ENCODE data around the gene RCC2. TPM values are rescaled to one million over a fixed set of nuclear protein-coding genes. Genes with fewer than 3 reads are reported as not detected.

The RCC2 gene
- total and polyA plus RNA-seq, 2 donors (not counting 3 experiments of a cell fraction or from before 2014, with no cell fraction given): 137 to 166 TPM

GRCh38 chr1:17433261-17433660 is 6.2 kb downstream of the RCC2 start:
- dilution Hi-C loops (cut with MboI; ENCODE audit: extremely low pct_ligation_motif_present, low sequenced_read_pairs) (no loop called here), intact Hi-C loops (cut with micrococcal nuclease) (loop anchor here (10.0 kb wide), 1 partner anchor 378 kb away; the partner anchor contains the start of gene SDHB)
- no TSS peak for BruUV-seq (replicated peaks)
- Histone ChIP-seq H3K4me1 (ENCODE audit: control insufficient read depth, extremely low read depth, insufficient read depth, low read length) (peaks cover 9% of the 10 kb centered on the region), H3K9me1 (replicated peaks; ENCODE audit: control insufficient read depth, extremely low read depth, insufficient read depth, low read length) (no peaks in the 10 kb centered on the region), H3K9me3 (replicated peaks; ENCODE audit: control insufficient read depth, insufficient read depth, low read length) (no peaks in the 10 kb centered on the region), H4K20me1 (replicated peaks; ENCODE audit: control insufficient read depth, extremely low read depth, insufficient read depth, low read length) (peaks cover 16% of the 10 kb centered on the region), H3K4me3 (replicated peaks in 1 of 3; ENCODE audit: insufficient read depth in 1 of 3, low read depth in 1 of 3, low read length in 3 of 3) (no peak overlapping the region), H3K79me2 (ENCODE audit: control insufficient read depth, insufficient read depth, low read length) (peaks cover 91% of the 10 kb centered on the region), H3K27me3 (ENCODE audit: control insufficient read depth in 2 of 2, insufficient read depth in 2 of 2, low read length in 2 of 2) (no peaks in the 10 kb centered on the region), H3K27ac (ENCODE audit: insufficient read depth, low read depth, low read length) (no peak overlapping the region), H3K4me2 (ENCODE audit: insufficient read depth, low read length) (no peak overlapping the region), H3K36me3 (ENCODE audit: control insufficient read depth in 2 of 2, extremely low read depth in 1 of 2, insufficient read depth in 2 of 2, low read length in 2 of 2) (peaks cover 14 to 27% of the 10 kb centered on the region in 2 experiments), H2AFZ (ENCODE audit: low read depth, low read length) (no peak overlapping the region), H3K9ac (replicated peaks; ENCODE audit: extremely low read depth, insufficient read depth, low read length) (no peak overlapping the region)
- CTCF ChIA-PET: interaction anchor here (1.6 kb wide), 1 partner anchor 174 kb away, joined by 3 read pairs; no protein-coding TSS in a partner anchor
- POLR2A ChIA-PET: no interaction called here
- FAIRE-seq (no peak), DNase-seq (ENCODE audit: low read depth, low spot score) (no peak)
- TF ChIP-seq MAX (IDR thresholded peaks at IDR 0.05; ENCODE audit: insufficient read depth, insufficient read length): no peak
- no peak for TF ChIP-seq MYC (IDR thresholded peaks at IDR 0.05; ENCODE audit: low read depth, low read length)
- TF ChIP-seq GATA2 (IDR thresholded peaks at IDR 0.05; ENCODE audit: insufficient read depth, insufficient read length, low read depth, low read length): no peak
- no peak for TF ChIP-seq CTCF (IDR thresholded peaks at IDR 0.05; ENCODE audit: extremely low read depth in 1 of 2, insufficient read depth in 1 of 2, low read depth in 1 of 2, low read length in 2 of 2)
- TF ChIP-seq POLR2A (IDR thresholded peaks at IDR 0.05; ENCODE audit: low read depth, low read length): no peak
- no peak for TF ChIP-seq EZH2 (IDR thresholded peaks at IDR 0.05; ENCODE audit: borderline replicate concordance, low read depth, low read length, severe bottlenecking)
- TF ChIP-seq FOS (IDR thresholded peaks at IDR 0.05; ENCODE audit: borderline replicate concordance, insufficient read depth, low read length): no peak
- TF ChIP-seq JUN (IDR thresholded peaks at IDR 0.05; ENCODE audit: borderline replicate concordance, insufficient read depth, insufficient read length, low read depth): no peak
- no peak for TF ChIP-seq POLR2AphosphoS5 (IDR thresholded peaks at IDR 0.05; ENCODE audit: insufficient read depth, low read depth, low read length)
